PC-9 (cell line): ENCODE measurements around the gene FZD8. TPM values are rescaled to one million over a fixed set of nuclear protein-coding genes. Genes with fewer than 3 reads are reported as not detected.

Source experiments
- BruUV-seq: library from RNA; stranded (reverse); fragments of 400-500 nt; replicated peaks from 2 replicates; lab custom pipeline; 2021; lab: Mats Ljungman, UMichigan
- CTCF ChIA-PET: fragments of 300-600 bp; sonication (Branson Sonifier 250); formaldehyde crosslinking; loops from one replicate; lab custom pipeline; 2022; ENCODE audit warnings: antibody characterized with exemption; lab: Charles Lee
- POLR2A ChIA-PET: fragments of 300-600 bp; sonication (Branson Sonifier 250); formaldehyde crosslinking; loops from one replicate; lab custom pipeline; 2022; ENCODE audit warnings: antibody characterized with exemption; ENCODE audit not compliant: unreplicated experiment; lab: Charles Lee
- DNase-seq, 2 experiments: peaks; one replicate each; pipeline versions ENCODE4 v3.0.0 to v3.0.0-alpha.2; 2015 to 2022; ENCODE audit warnings: mixed read lengths in 1 of 2
- H2AFZ ChIP-seq: fragments of 200-600 bp; sonication (generic); 2 replicates; pipeline ENCODE4 v1.8.1; 2017; ENCODE audit warnings: antibody characterized with exemption
- H3F3A ChIP-seq: fragments of 200-600 bp; sonication (generic); 2 replicates; pipeline ENCODE4 v1.8.1; 2017; ENCODE audit warnings: antibody characterized with exemption, mild to moderate bottlenecking, low read depth; ENCODE audit not compliant: insufficient read depth
- H3K27ac ChIP-seq: fragments of 200-600 bp; sonication (generic); 2 replicates; pipeline ENCODE4 v1.6.1; 2016; ENCODE audit warnings: mixed run types
- H3K27me3 ChIP-seq: fragments of 200-600 bp; sonication (generic); 2 replicates; pipeline ENCODE4 v1.6.1; 2016; ENCODE audit warnings: low read depth, mixed run types; ENCODE audit not compliant: insufficient read depth
- H3K36me3 ChIP-seq: fragments of 200-600 bp; sonication (generic); 2 replicates; pipeline ENCODE4 v1.6.1; 2016; ENCODE audit warnings: low read depth, mixed run types
- H3K4me1 ChIP-seq: fragments of 200-600 bp; sonication (generic); replicated peaks from 2 replicates; pipeline ENCODE4 v1.6.1; 2016; ENCODE audit warnings: mixed run types; ENCODE audit not compliant: insufficient read depth
- H3K4me2 ChIP-seq: fragments of 200-600 bp; sonication (generic); 2 replicates; pipeline ENCODE4 v1.6.1; 2017; ENCODE audit warnings: mixed run types
- H3K4me3 ChIP-seq: fragments of 200-600 bp; sonication (generic); 2 replicates; pipeline ENCODE4 v1.6.1; 2016; ENCODE audit warnings: mixed run types
- H3K79me2 ChIP-seq: fragments of 200-600 bp; sonication (generic); 2 replicates; pipeline ENCODE4 v1.6.1; 2017; ENCODE audit warnings: low read depth, mixed run types
- H3K9me2 ChIP-seq: fragments of 200-600 bp; sonication (generic); 2 replicates; pipeline ENCODE4 v1.8.1; 2017; ENCODE audit warnings: mild to moderate bottlenecking; ENCODE audit not compliant: insufficient read depth
- H3K9me3 ChIP-seq: fragments of 200-600 bp; sonication (generic); 2 replicates; pipeline ENCODE4 v1.8.1; 2016; ENCODE audit warnings: low read depth; ENCODE audit not compliant: insufficient read depth
- H4K20me1 ChIP-seq: fragments of 200-600 bp; sonication (generic); 2 replicates; pipeline ENCODE4 v1.8.1; 2017; ENCODE audit not compliant: insufficient read depth
- CTCF ChIP-seq: fragments of 200-600 bp; sonication (generic); conservative IDR thresholded peaks from 2 replicates; pipeline ENCODE4 v1.6.1; 2017; ENCODE audit warnings: mixed run types, antibody characterized with exemption, mild to moderate bottlenecking, moderate library complexity
- EZH2 ChIP-seq: fragments of 200-600 bp; sonication (generic); IDR thresholded peaks from 2 replicates; pipeline ENCODE4 v1.8.0; 2017; ENCODE audit warnings: antibody characterized with exemption, low read depth
- intact Hi-C: fragments of 100-400 bp; cut with micrococcal nuclease; formaldehyde crosslinking; loops from one replicate; pipeline ENCODE4 v1.10.0; 2022; ENCODE audit not compliant: unreplicated experiment
- total RNA-seq: library from RNA; stranded (reverse); gene quantifications from 2 replicates; pipeline ENCODE4 v1.2.3, GENCODE V29; 2021

The FZD8 gene
- total RNA-seq, 1 experiment from 2014 or later, result not detected

DNA sequence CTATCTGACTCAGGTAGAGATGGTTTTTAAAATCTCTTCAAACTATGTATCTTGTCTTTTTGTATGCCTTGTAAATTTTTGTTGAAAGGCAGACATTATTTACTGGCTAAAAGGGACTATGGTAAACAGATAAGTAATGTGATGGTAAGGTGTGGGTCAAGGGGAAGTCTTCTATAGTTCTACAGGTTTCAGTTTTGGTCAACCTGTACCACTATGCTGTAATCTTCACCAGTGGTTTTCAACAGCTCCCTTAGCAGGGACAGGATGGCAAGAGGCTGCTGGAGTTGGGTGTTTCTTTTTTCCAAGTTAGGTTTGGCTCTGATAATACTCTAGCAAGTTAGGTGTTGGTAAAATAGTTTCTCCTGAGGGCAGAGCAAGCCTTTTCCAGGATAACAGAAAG, 32.7 kb upstream of the FZD8 start:
- POLR2A ChIA-PET, result no interaction called here

GRCh38 chr10:35668865-35669650, 27.0 kb upstream of the FZD8 start:
- Histone ChIP-seq H3K79me2 (no peaks in the 10 kb centered on the region), H3K9me3 (no peaks in the 10 kb centered on the region), H3K27ac (no peak overlapping the region), H3K4me1 (no peaks in the 10 kb centered on the region), H4K20me1 (no peaks in the 10 kb centered on the region), H3K4me3 (no peak overlapping the region), H3F3A (no peaks in the 10 kb centered on the region), H3K36me3 (no peaks in the 10 kb centered on the region), H3K4me2 (no peak overlapping the region), H2AFZ (no peak overlapping the region), H3K27me3 (no peaks in the 10 kb centered on the region), H3K9me2 (no peaks in the 10 kb centered on the region; the same call in 1 of the 2 replicates)
- TF ChIP-seq CTCF (no peak), EZH2 (no peak)
- BruUV-seq, result no TSS peak
- intact Hi-C loops, result no loop called here
- ChIA-PET CTCF (no interaction called here), POLR2A (no interaction called here)
- no peak for DNase-seq

More for the DNA sequence above, 32.7 kb upstream of the FZD8 start:
- CTCF ChIA-PET, result no interaction called here
- Histone ChIP-seq H3K27ac (no peak overlapping the region), H3K27me3 (no peaks in the 10 kb centered on the region), H2AFZ (no peak overlapping the region), H3K9me3 (no peaks in the 10 kb centered on the region), H3K4me1 (no peaks in the 10 kb centered on the region), H3K79me2 (no peaks in the 10 kb centered on the region), H3K4me2 (no peak overlapping the region), H4K20me1 (no peaks in the 10 kb centered on the region), H3K4me3 (no peak overlapping the region), H3F3A (no peaks in the 10 kb centered on the region), H3K36me3 (no peaks in the 10 kb centered on the region), H3K9me2 (no peaks in the 10 kb centered on the region)
- DNase-seq, result no peak
- no TSS peak for BruUV-seq
- no peak for TF ChIP-seq CTCF
- intact Hi-C loops, result no loop called here

GRCh38 chr10:35667971-35668370, 25.9 kb upstream of the FZD8 start:
- Histone ChIP-seq H3K36me3 (no peaks in the 10 kb centered on the region), H2AFZ (no peak overlapping the region), H3K27me3 (no peaks in the 10 kb centered on the region), H3K9me2 (no peaks in the 10 kb centered on the region; the same call in 1 of the 2 replicates), H4K20me1 (no peaks in the 10 kb centered on the region), H3K4me3 (no peak overlapping the region), H3F3A (no peaks in the 10 kb centered on the region), H3K9me3 (no peaks in the 10 kb centered on the region), H3K4me1 (no peaks in the 10 kb centered on the region), H3K79me2 (no peaks in the 10 kb centered on the region), H3K27ac (no peak overlapping the region), H3K4me2 (no peak overlapping the region)
- TF ChIP-seq CTCF, result no peak
- DNase-seq, result no peak
- BruUV-seq, result no TSS peak
- intact Hi-C loops, result no loop called here
- POLR2A ChIA-PET, result no interaction called here
- CTCF ChIA-PET, result no interaction called here
